ENCODE results near the gene SYP.

Gene SYP

GRCh38 chrX:49190821-49191573 is 9.0 kb downstream of the SYP start:
- peak overlapping the region; percentile 91 for H3K4me3 Mint-ChIP-seq
- H3K4me1 Mint-ChIP-seq, result peaks cover 24% of the 10 kb centered on the region
- peak; percentile 79 for ATAC-seq (ENCODE audit: low read depth)
- peak overlapping the region; percentile 87 for H3K27ac Mint-ChIP-seq
- peaks cover 3% of the 10 kb centered on the region for H3K36me3 Mint-ChIP-seq
- DNase-seq (ENCODE audit: low spot score in 2 of 2), result peak; percentile 39 to 81
- no peaks in the 10 kb centered on the region for H3K27me3 Mint-ChIP-seq
- H3K9me3 Mint-ChIP-seq, result no peaks in the 10 kb centered on the region

- H3K4me1 Mint-ChIP-seq, result peaks cover 27% of the 10 kb centered on the region
- no peak overlapping the region for H3K4me3 Mint-ChIP-seq
- peak overlapping the region; percentile 87 for H3K27ac Mint-ChIP-seq
- no peaks in the 10 kb centered on the region for H3K9me3 Mint-ChIP-seq
- ATAC-seq (ENCODE audit: low read depth), result no peak
- H3K36me3 Mint-ChIP-seq, result no peaks in the 10 kb centered on the region
- no peaks in the 10 kb centered on the region for H3K27me3 Mint-ChIP-seq
- no peak for DNase-seq (ENCODE audit: low spot score in 2 of 2)
Observed at GRCh38 chrX:49189606-49190005, 10.4 kb downstream of the SYP start.

GRCh38 chrX:49188468-49189076 is 11.4 kb downstream of the SYP start:
- peak overlapping the region; percentile 41 for H3K27ac Mint-ChIP-seq
- no peak overlapping the region for H3K4me3 Mint-ChIP-seq
- H3K36me3 Mint-ChIP-seq, result no peaks in the 10 kb centered on the region
- no peaks in the 10 kb centered on the region for H3K9me3 Mint-ChIP-seq
- no peaks in the 10 kb centered on the region for H3K27me3 Mint-ChIP-seq
- H3K4me1 Mint-ChIP-seq, result peaks cover 29% of the 10 kb centered on the region
- ATAC-seq (ENCODE audit: low read depth) (no peak), DNase-seq (ENCODE audit: low spot score in 2 of 2) (no peak)

- ATAC-seq (ENCODE audit: low read depth) (no peak), DNase-seq (ENCODE audit: low spot score in 2 of 2) (no peak)
- Mint-ChIP-seq H3K27ac (no peak overlapping the region), H3K36me3 (peaks cover 1% of the 10 kb centered on the region), H3K27me3 (no peaks in the 10 kb centered on the region), H3K4me3 (no peak overlapping the region), H3K4me1 (peaks cover 29% of the 10 kb centered on the region), H3K9me3 (no peaks in the 10 kb centered on the region)
Observed at GRCh38 chrX:49187526-49187925, 12.5 kb downstream of the SYP start.

GRCh38 chrX:49187028-49187394 is 13.0 kb downstream of the SYP start:
- H3K27ac Mint-ChIP-seq, result no peak overlapping the region
- H3K9me3 Mint-ChIP-seq, result no peaks in the 10 kb centered on the region
- H3K36me3 Mint-ChIP-seq, result peaks cover 6% of the 10 kb centered on the region
- no peaks in the 10 kb centered on the region for H3K27me3 Mint-ChIP-seq
- DNase-seq (ENCODE audit: low spot score in 2 of 2) (no peak), ATAC-seq (ENCODE audit: low read depth) (no peak)
- peak overlapping the region; percentile 84 for H3K4me3 Mint-ChIP-seq
- H3K4me1 Mint-ChIP-seq, result peaks cover 32% of the 10 kb centered on the region

- no peaks in the 10 kb centered on the region for H3K27me3 Mint-ChIP-seq
- H3K9me3 Mint-ChIP-seq, result no peaks in the 10 kb centered on the region
- ATAC-seq (ENCODE audit: low read depth) (peak; percentile 42), DNase-seq (ENCODE audit: low spot score in 2 of 2) (peak; percentile 64 to 65)
- peak within 1 kb of the TSS; percentile 77 for H3K27ac Mint-ChIP-seq
- H3K4me3 Mint-ChIP-seq, result peak within 1 kb of the TSS; percentile 84
- peaks cover 30% of the 10 kb centered on the region for H3K4me1 Mint-ChIP-seq
- H3K36me3 Mint-ChIP-seq, result peaks cover 6% of the 10 kb centered on the region
Observed at GRCh38 chrX:49186125-49187027, 13.6 kb downstream of the SYP start, which contains the start of gene PRICKLE3. PRICKLE3 (minus strand) TSS chrX:49186373; CDS start chrX:49186297, 76 bp downstream.

GRCh38 chrX:49184294-49185281 is 15.4 kb downstream of the SYP start:
- peak overlapping the region; percentile 77 for H3K27ac Mint-ChIP-seq
- ATAC-seq (ENCODE audit: low read depth) (peak; percentile 50), DNase-seq (ENCODE audit: low spot score in 2 of 2) (no peak)
- peaks cover 26% of the 10 kb centered on the region for H3K4me1 Mint-ChIP-seq
- peaks cover 15% of the 10 kb centered on the region for H3K36me3 Mint-ChIP-seq
- H3K4me3 Mint-ChIP-seq, result peak overlapping the region; percentile 84
- H3K9me3 Mint-ChIP-seq, result no peaks in the 10 kb centered on the region
- no peaks in the 10 kb centered on the region for H3K27me3 Mint-ChIP-seq

- no peaks in the 10 kb centered on the region for H3K27me3 Mint-ChIP-seq
- peak overlapping the region; percentile 77 for H3K27ac Mint-ChIP-seq
- H3K4me1 Mint-ChIP-seq, result peaks cover 25% of the 10 kb centered on the region
- ATAC-seq (ENCODE audit: low read depth), result no peak
- peaks cover 20% of the 10 kb centered on the region for H3K36me3 Mint-ChIP-seq
- H3K9me3 Mint-ChIP-seq, result no peaks in the 10 kb centered on the region
- no peak for DNase-seq (ENCODE audit: low spot score in 2 of 2)
- peak overlapping the region; percentile 84 for H3K4me3 Mint-ChIP-seq
Observed at GRCh38 chrX:49183701-49184281, 16.2 kb downstream of the SYP start.

GRCh38 chrX:49179358-49179757 is 20.6 kb downstream of the SYP start:
- ATAC-seq (ENCODE audit: low read depth) (no peak), DNase-seq (ENCODE audit: low spot score in 2 of 2) (no peak)
- no peaks in the 10 kb centered on the region for H3K9me3 Mint-ChIP-seq
- H3K4me1 Mint-ChIP-seq, result peaks cover 26% of the 10 kb centered on the region
- H3K27ac Mint-ChIP-seq, result no peak overlapping the region
- peaks cover 39% of the 10 kb centered on the region for H3K36me3 Mint-ChIP-seq
- H3K4me3 Mint-ChIP-seq, result no peak overlapping the region
- no peaks in the 10 kb centered on the region for H3K27me3 Mint-ChIP-seq

- DNase-seq (ENCODE audit: low spot score in 2 of 2), result no peak
- peaks cover 21% of the 10 kb centered on the region for H3K4me1 Mint-ChIP-seq
- no peak for ATAC-seq (ENCODE audit: low read depth)
- no peak overlapping the region for H3K4me3 Mint-ChIP-seq
- no peak overlapping the region for H3K27ac Mint-ChIP-seq
- H3K9me3 Mint-ChIP-seq, result no peaks in the 10 kb centered on the region
- no peaks in the 10 kb centered on the region for H3K27me3 Mint-ChIP-seq
- H3K36me3 Mint-ChIP-seq, result peaks cover 39% of the 10 kb centered on the region
Observed at GRCh38 chrX:49178537-49178936, 21.5 kb downstream of the SYP start.

- Mint-ChIP-seq H3K36me3 (peaks cover 39% of the 10 kb centered on the region), H3K27ac (no peak overlapping the region), H3K9me3 (no peaks in the 10 kb centered on the region)
Observed at GRCh38 chrX:49177873-49178480, 22.0 kb downstream of the SYP start.

GRCh38 chrX:49177338-49177833 is 22.6 kb downstream of the SYP start:
- no peaks in the 10 kb centered on the region for H3K9me3 Mint-ChIP-seq
- H3K27me3 Mint-ChIP-seq, result no peaks in the 10 kb centered on the region
- DNase-seq (ENCODE audit: low spot score in 2 of 2) (no peak), ATAC-seq (ENCODE audit: low read depth) (peak; percentile 56)
- no peak overlapping the region for H3K4me3 Mint-ChIP-seq
- H3K4me1 Mint-ChIP-seq, result peaks cover 29% of the 10 kb centered on the region
- H3K27ac Mint-ChIP-seq, result no peak overlapping the region
- H3K36me3 Mint-ChIP-seq, result peaks cover 36% of the 10 kb centered on the region

More at GRCh38 chrX:49177873-49178480, 22.0 kb downstream of the SYP start:
- H3K4me3 Mint-ChIP-seq, result no peak overlapping the region
- DNase-seq (ENCODE audit: low spot score in 2 of 2), result no peak
- peaks cover 25% of the 10 kb centered on the region for H3K4me1 Mint-ChIP-seq
- ATAC-seq (ENCODE audit: low read depth), result no peak
- H3K27me3 Mint-ChIP-seq, result no peaks in the 10 kb centered on the region

Measured in memory B cell (primary cell).